ENCODE results near the gene C22orf23. TPM values are rescaled to one million over a fixed set of nuclear protein-coding genes. Genes with fewer than 3 reads are reported as not detected.

Gene C22orf23
- total RNA-seq, 4 donors from 2014 or later = not detected

DNA sequence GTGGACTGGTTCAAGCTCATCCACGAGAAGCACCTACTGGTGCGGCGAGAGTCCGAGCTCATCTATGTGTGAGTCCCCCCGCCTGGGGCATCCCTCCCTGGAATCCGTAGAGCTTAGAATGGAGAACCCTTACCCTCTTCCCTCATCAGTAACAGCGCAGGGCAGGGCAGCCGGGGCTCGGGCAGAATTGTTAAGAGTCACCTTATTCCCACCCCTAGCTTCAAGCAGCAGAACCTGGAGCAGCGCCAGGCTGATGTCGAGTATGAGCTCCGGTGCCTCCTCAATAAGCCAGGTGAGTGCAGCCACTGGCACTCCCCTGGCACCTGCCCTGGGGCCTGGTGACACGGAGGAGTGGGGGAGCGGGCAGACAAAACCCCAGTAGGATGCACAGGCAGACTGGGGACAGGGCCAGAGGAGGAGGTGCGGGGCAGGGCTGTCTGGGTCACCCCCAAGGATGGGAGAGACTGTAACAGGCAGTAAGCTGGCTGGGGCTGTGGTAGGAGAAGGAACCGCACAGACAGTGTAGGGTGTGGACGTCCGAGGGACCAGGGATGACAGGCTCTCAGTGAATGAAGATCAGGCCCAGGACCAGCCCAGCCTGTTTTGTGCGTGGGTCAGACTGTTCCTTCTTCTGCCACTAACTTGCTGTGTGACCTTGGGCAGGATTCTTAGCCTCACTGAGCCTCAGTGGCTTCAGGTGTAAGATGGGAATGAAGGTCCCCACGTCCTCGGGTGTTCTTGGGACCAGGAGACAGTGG lies 20.4 kb downstream of the C22orf23 start:
- TF ChIP-seq EP300 (IDR thresholded peaks at IDR 0.05) = no peak
- TF ChIP-seq POLR2AphosphoS5 (IDR thresholded peaks at IDR 0.05) = no peak
- TF ChIP-seq, protein P1, sequence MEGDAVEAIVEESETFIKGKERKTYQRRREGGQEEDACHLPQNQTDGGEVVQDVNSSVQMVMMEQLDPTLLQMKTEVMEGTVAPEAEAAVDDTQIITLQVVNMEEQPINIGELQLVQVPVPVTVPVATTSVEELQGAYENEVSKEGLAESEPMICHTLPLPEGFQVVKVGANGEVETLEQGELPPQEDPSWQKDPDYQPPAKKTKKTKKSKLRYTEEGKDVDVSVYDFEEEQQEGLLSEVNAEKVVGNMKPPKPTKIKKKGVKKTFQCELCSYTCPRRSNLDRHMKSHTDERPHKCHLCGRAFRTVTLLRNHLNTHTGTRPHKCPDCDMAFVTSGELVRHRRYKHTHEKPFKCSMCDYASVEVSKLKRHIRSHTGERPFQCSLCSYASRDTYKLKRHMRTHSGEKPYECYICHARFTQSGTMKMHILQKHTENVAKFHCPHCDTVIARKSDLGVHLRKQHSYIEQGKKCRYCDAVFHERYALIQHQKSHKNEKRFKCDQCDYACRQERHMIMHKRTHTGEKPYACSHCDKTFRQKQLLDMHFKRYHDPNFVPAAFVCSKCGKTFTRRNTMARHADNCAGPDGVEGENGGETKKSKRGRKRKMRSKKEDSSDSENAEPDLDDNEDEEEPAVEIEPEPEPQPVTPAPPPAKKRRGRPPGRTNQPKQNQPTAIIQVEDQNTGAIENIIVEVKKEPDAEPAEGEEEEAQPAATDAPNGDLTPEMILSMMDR (IDR thresholded peaks at IDR 0.05) = no peak
- no peak for TF ChIP-seq POLR2A (IDR thresholded peaks at IDR 0.05)
- Histone ChIP-seq H3K9me3 (no peaks in the 10 kb centered on the region), H3K36me3 (peaks cover 66% of the 10 kb centered on the region), H3K27ac (peak overlapping the region; percentile 80), H3K4me1 (peaks cover 43% of the 10 kb centered on the region), H3K4me3 (no peak overlapping the region), H3K27me3 (no peaks in the 10 kb centered on the region)
- DNase-seq (ENCODE audit: low spot score in 2 of 2) = no peak
- WGBS = 74% methylated on average over 12 of the region's 21 CpGs

DNA sequence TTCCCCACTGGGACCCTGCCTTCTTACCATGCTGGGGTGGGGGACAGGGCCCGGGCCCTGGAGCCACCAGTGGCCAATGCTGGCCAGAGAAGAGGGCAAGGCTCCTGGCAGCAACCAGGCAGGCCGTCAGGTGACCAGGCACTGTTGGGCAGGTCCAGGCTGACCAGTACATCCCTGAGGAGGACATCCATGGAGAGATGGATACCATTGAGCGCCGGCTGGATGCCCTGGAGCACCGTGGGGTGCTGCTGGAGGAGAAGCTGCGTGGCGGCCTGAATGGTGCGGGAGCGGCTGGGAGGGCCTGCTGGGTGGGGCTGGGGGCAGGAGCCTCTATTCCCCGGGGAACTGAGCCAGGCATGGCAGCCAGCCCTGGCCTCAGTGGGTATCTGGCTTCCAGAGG lies 21.0 kb downstream of the C22orf23 start:
- no peak for DNase-seq (ENCODE audit: low spot score in 2 of 2)
- 100% methylated on average over 2 of the region's 10 CpGs for WGBS
- no peaks in the 10 kb centered on the region for H3K27me3 ChIP-seq
- no peaks in the 10 kb centered on the region for H3K9me3 ChIP-seq
- H3K4me3 ChIP-seq = no peak overlapping the region
- H3K4me1 ChIP-seq = peaks cover 43% of the 10 kb centered on the region
- TF ChIP-seq POLR2A (IDR thresholded peaks at IDR 0.05) = no peak
- TF ChIP-seq POLR2AphosphoS5 (IDR thresholded peaks at IDR 0.05) = no peak
- TF ChIP-seq, protein P1 (IDR thresholded peaks at IDR 0.05) = no peak
- no peak for TF ChIP-seq EP300 (IDR thresholded peaks at IDR 0.05)
- H3K27ac ChIP-seq = peak overlapping the region; percentile 80
- peaks cover 67% of the 10 kb centered on the region for H3K36me3 ChIP-seq

DNA sequence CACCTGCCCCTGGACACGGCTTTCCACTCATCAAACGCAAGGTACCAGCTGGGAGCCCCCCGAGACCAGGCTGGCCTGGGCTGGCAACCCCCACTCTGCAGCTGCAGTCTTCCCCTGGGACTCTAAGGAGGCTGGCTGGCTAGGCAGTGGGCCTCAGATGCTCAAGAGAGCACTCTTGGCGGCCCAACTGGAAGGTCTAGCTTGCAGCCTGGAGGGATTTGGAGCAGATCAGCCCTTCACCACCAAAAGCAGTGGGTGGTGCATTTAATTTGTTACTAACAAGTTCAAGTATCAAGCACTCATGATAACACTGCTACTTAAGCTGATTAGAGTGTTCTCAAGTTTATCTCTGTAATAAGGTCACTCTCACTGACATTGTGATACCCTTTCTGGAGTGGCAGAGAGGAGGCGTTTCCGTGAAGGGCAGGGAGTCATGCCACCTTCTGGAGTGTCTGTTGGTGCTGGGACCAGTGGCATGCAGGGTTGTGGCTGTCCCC lies 21.5 kb downstream of the C22orf23 start:
- Histone ChIP-seq H3K27ac (peak overlapping the region; percentile 80), H3K36me3 (peaks cover 67% of the 10 kb centered on the region), H3K4me3 (no peak overlapping the region), H3K4me1 (peaks cover 43% of the 10 kb centered on the region), H3K9me3 (no peaks in the 10 kb centered on the region), H3K27me3 (no peaks in the 10 kb centered on the region)
- no peak for TF ChIP-seq POLR2A (IDR thresholded peaks at IDR 0.05)
- TF ChIP-seq, protein P1 (IDR thresholded peaks at IDR 0.05) = no peak
- TF ChIP-seq EP300 (IDR thresholded peaks at IDR 0.05) = no peak
- no peak for TF ChIP-seq POLR2AphosphoS5 (IDR thresholded peaks at IDR 0.05)
- 70% methylated on average over 6 of the region's 6 CpGs for WGBS
- DNase-seq (ENCODE audit: low spot score in 2 of 2) = no peak

DNA sequence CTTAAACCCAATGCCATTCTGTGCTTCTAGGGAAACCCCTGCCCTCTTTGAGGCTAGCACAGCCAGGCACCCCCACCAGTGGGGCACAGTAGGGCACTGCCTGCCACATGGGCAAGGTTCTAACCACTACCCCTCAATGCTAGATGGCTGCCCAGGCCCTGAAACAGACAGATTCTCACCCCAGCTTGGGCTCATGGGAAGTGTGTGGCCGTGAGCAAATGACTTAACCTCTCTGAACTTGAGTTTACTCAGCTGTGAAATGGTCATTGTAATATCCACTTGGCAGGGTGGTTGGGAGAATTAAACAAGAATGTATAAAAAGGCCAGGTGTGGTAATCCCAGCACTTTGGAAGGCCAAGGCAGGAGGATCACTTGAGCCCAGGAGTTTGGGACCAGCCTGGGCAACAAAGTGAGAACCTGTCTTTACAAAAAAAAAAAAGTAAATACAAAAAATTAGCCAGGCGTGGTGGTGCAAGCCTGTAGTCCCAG lies 22.4 kb downstream of the C22orf23 start:
- no peaks in the 10 kb centered on the region for H3K27me3 ChIP-seq
- 71% methylated on average over 2 of the region's 2 CpGs for WGBS
- peaks cover 68% of the 10 kb centered on the region for H3K36me3 ChIP-seq
- TF ChIP-seq EP300 (IDR thresholded peaks at IDR 0.05) = no peak
- TF ChIP-seq, protein P1 (IDR thresholded peaks at IDR 0.05) = no peak
- TF ChIP-seq POLR2AphosphoS5 (IDR thresholded peaks at IDR 0.05) = no peak
- H3K9me3 ChIP-seq = no peaks in the 10 kb centered on the region
- H3K4me3 ChIP-seq = no peak overlapping the region
- DNase-seq (ENCODE audit: low spot score in 2 of 2) = no peak
- peak overlapping the region; percentile 17 for H3K27ac ChIP-seq
- peaks cover 43% of the 10 kb centered on the region for H3K4me1 ChIP-seq

DNA sequence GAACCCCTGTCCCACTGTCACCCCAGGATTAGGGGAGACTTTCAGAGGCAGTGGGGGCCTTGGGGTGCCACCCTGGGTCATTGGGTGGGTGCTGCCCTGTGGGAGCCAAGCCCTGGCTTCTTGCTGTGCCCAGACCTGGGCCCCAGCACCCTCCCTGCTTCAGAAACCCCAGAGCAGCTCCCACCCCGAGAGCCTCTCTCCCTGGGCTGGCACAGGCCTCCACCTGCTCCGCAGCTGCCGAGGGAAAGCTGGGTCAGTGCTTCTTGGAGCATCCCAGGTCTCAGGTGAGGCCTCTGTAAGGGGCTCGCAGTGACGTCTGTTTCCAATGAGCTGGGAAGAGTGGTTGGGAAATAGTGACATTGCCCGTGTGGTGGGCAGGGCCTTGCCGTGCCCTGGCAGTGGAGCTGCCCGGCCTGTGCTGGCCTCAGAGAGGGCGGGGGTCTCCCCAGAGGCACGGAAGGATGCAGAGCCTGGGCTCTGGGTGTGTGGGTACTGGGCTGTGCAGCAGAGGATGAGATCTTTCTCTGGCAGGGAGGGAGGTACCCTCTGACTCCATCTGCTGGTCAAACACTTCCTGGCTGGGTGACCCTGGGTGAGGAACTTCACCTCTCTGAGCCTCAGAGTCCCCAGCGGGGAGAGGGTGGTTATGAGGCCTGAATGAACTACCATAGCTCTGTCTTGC lies 23.0 kb downstream of the C22orf23 start:
- peaks cover 72% of the 10 kb centered on the region for H3K36me3 ChIP-seq
- peaks cover 43% of the 10 kb centered on the region for H3K4me1 ChIP-seq

More for the DNA sequence above, 23.0 kb downstream of the C22orf23 start:
- Histone ChIP-seq H3K4me3 (no peak overlapping the region), H3K27ac (peak overlapping the region; percentile 17), H3K27me3 (no peaks in the 10 kb centered on the region), H3K9me3 (no peaks in the 10 kb centered on the region)
- DNase-seq (ENCODE audit: low spot score in 2 of 2) = no peak
- WGBS = 63% methylated on average over 4 of the region's 11 CpGs
- TF ChIP-seq POLR2A (IDR thresholded peaks at IDR 0.05) = no peak
- TF ChIP-seq, protein P1 (IDR thresholded peaks at IDR 0.05) = peak in 1 of 2 donors; percentile 31
- TF ChIP-seq POLR2AphosphoS5 (IDR thresholded peaks at IDR 0.05) = no peak

Data from suprapubic skin (tissue), 4 donors.